DOHH2 (cell line): ENCODE data around the gene ALKBH6.

Experiments
- EZH2phosphoT487 ChIP-seq: fragments of 200-600 bp; sonication (generic); IDR thresholded peaks from 2 replicates; pipeline ENCODE4 v1.6.1; 2017; ENCODE audit warnings: borderline replicate concordance, mild to moderate bottlenecking, antibody characterized with exemption, low read length, moderate library complexity, mixed read lengths
- TF ChIP-seq, protein P1 (sequence below): fragments of 200-600 bp; sonication (generic); IDR thresholded peaks from one replicate; pipeline ENCODE4 v1.5.1; 2014; ENCODE audit warnings: antibody characterized with exemption, mild to moderate bottlenecking, low read depth, low read length; ENCODE audit not compliant: poor library complexity, severe bottlenecking

- TF ChIP-seq, protein P1, sequence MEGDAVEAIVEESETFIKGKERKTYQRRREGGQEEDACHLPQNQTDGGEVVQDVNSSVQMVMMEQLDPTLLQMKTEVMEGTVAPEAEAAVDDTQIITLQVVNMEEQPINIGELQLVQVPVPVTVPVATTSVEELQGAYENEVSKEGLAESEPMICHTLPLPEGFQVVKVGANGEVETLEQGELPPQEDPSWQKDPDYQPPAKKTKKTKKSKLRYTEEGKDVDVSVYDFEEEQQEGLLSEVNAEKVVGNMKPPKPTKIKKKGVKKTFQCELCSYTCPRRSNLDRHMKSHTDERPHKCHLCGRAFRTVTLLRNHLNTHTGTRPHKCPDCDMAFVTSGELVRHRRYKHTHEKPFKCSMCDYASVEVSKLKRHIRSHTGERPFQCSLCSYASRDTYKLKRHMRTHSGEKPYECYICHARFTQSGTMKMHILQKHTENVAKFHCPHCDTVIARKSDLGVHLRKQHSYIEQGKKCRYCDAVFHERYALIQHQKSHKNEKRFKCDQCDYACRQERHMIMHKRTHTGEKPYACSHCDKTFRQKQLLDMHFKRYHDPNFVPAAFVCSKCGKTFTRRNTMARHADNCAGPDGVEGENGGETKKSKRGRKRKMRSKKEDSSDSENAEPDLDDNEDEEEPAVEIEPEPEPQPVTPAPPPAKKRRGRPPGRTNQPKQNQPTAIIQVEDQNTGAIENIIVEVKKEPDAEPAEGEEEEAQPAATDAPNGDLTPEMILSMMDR: no peak
- TF ChIP-seq EZH2phosphoT487: no peak
Observed at GRCh38 chr19:36009220-36009619, 4.8 kb downstream of the ALKBH6 start.
